Measurements from ENCODE around the gene SFXN4.

Gene SFXN4

GRCh38 chr10:119165171-119166117 is at the start of gene SFXN4:
SFXN4 (minus strand) TSS chr10:119165714; CDS start chr10:119165647, 67 bp downstream.
- DNase-seq (ENCODE audit: low read depth): peak; percentile 80

GRCh38 chr10:119211625-119212441 is 46.3 kb upstream of the SFXN4 start:
- DNase-seq (ENCODE audit: low read depth): no peak

- DNase-seq (ENCODE audit: low read depth): peak; percentile 42
Observed at GRCh38 chr10:119211176-119211575, 45.7 kb upstream of the SFXN4 start.

GRCh38 chr10:119210633-119211032 is 45.1 kb upstream of the SFXN4 start:
- no peak for DNase-seq (ENCODE audit: low read depth)

- no peak for DNase-seq (ENCODE audit: low read depth)
Observed at GRCh38 chr10:119209736-119210355, 44.3 kb upstream of the SFXN4 start.

- DNase-seq (ENCODE audit: low read depth): peak; percentile 77
Observed at GRCh38 chr10:119209035-119209735, 43.7 kb upstream of the SFXN4 start.

- DNase-seq (ENCODE audit: low read depth): peak; percentile 74
Observed at GRCh38 chr10:119208553-119208940, 43.0 kb upstream of the SFXN4 start.

GRCh38 chr10:119207713-119208552 is 42.4 kb upstream of the SFXN4 start:
- peak; percentile 71 for DNase-seq (ENCODE audit: low read depth)

GRCh38 chr10:119207366-119207666 is 41.8 kb upstream of the SFXN4 start, which contains the start of gene GRK5:
GRK5 (plus strand) TSS chr10:119207571; CDS start chr10:119207918, 347 bp downstream.
- DNase-seq (ENCODE audit: low read depth): peak; percentile 97

- peak; percentile 79 for DNase-seq (ENCODE audit: low read depth)
Observed at GRCh38 chr10:119206603-119207365, 41.3 kb upstream of the SFXN4 start.

GRCh38 chr10:119205894-119206602 is 40.5 kb upstream of the SFXN4 start:
- peak; percentile 71 for DNase-seq (ENCODE audit: low read depth)

- peak; percentile 80 for DNase-seq (ENCODE audit: low read depth)
Observed at GRCh38 chr10:119203006-119203405, 37.5 kb upstream of the SFXN4 start.

- DNase-seq (ENCODE audit: low read depth): no peak
Observed at GRCh38 chr10:119201233-119201632, 35.7 kb upstream of the SFXN4 start.

GRCh38 chr10:119199231-119199992 is 33.9 kb upstream of the SFXN4 start:
- DNase-seq (ENCODE audit: low read depth): peak; percentile 82

GRCh38 chr10:119198438-119198837 is 32.9 kb upstream of the SFXN4 start:
- DNase-seq (ENCODE audit: low read depth): peak; percentile 55

GRCh38 chr10:119197921-119198320 is 32.4 kb upstream of the SFXN4 start:
- peak; percentile 87 for DNase-seq (ENCODE audit: low read depth)

- peak; percentile 60 for DNase-seq (ENCODE audit: low read depth)
Observed at GRCh38 chr10:119191881-119192280, 26.4 kb upstream of the SFXN4 start.

GRCh38 chr10:119190954-119191785 is 25.7 kb upstream of the SFXN4 start:
- no peak for DNase-seq (ENCODE audit: low read depth)
